MM.1S (cell line): ENCODE results near the gene FBXO3.

Experiments
- DNase-seq: peaks from one replicate; pipeline ENCODE4 v3.0.0-alpha.2; 2015
- H2AFZ ChIP-seq: fragments of 300-600 bp; sonication (generic); 2 replicates; pipeline ENCODE4 v1.6.0; 2016; ENCODE audit warnings: antibody characterized with exemption, low read length
- H3F3A ChIP-seq: fragments of 300-600 bp; sonication (generic); 2 replicates; pipeline ENCODE4 v1.6.1; 2016; ENCODE audit warnings: mild to moderate bottlenecking, antibody characterized with exemption, low read length, moderate library complexity, mixed read lengths; ENCODE audit not compliant: insufficient read depth
- H3K27ac ChIP-seq: fragments of 300-600 bp; sonication (generic); 2 replicates; pipeline ENCODE4 v1.5.1; 2016; ENCODE audit warnings: mild to moderate bottlenecking, low read length
- H3K27me3 ChIP-seq: fragments of 300-600 bp; sonication (generic); replicated peaks from 2 replicates; pipeline ENCODE4 v1.6.0; 2016; ENCODE audit warnings: low read length; ENCODE audit not compliant: insufficient read depth
- H3K36me3 ChIP-seq: fragments of 300-600 bp; sonication (generic); replicated peaks from 2 replicates; pipeline ENCODE4 v1.6.1; 2016; ENCODE audit warnings: mild to moderate bottlenecking, low read length, mixed read lengths; ENCODE audit not compliant: insufficient read depth
- H3K4me1 ChIP-seq: fragments of 300-600 bp; sonication (generic); 2 replicates; pipeline ENCODE4 v1.6.1; 2016; ENCODE audit warnings: low read length, mixed read lengths
- H3K4me2 ChIP-seq: fragments of 300-600 bp; sonication (generic); 2 replicates; pipeline ENCODE4 v1.6.0; 2016; ENCODE audit warnings: low read depth, low read length
- H3K4me3 ChIP-seq: fragments of 300-600 bp; sonication (generic); 2 replicates; pipeline ENCODE4 v1.5.1; 2016; ENCODE audit warnings: low read length, mixed read lengths
- H3K79me2 ChIP-seq: fragments of 300-600 bp; sonication (generic); 2 replicates; pipeline ENCODE4 v1.6.1; 2016; ENCODE audit warnings: mixed run types, low read length, mixed read lengths
- H3K9ac ChIP-seq: fragments of 300-600 bp; sonication (generic); 2 replicates; pipeline ENCODE4 v1.6.1; 2016; ENCODE audit warnings: low read length, mixed read lengths
- H3K9me2 ChIP-seq: fragments of 300-600 bp; sonication (generic); replicated peaks from 2 replicates; pipeline ENCODE4 v1.6.1; 2016; ENCODE audit warnings: mild to moderate bottlenecking, low read length, mixed read lengths; ENCODE audit not compliant: insufficient read depth
- H3K9me3 ChIP-seq: fragments of 300-600 bp; sonication (generic); replicated peaks from 2 replicates; pipeline ENCODE4 v1.6.1; 2016; ENCODE audit warnings: mild to moderate bottlenecking, low read length, mixed read lengths; ENCODE audit not compliant: insufficient read depth
- H4K20me1 ChIP-seq: fragments of 300-600 bp; sonication (generic); 2 replicates; pipeline ENCODE4 v1.6.1; 2016; ENCODE audit warnings: mild to moderate bottlenecking, low read length, moderate library complexity, mixed read lengths; ENCODE audit not compliant: insufficient read depth
- EZH2 ChIP-seq: fragments of 300-600 bp; sonication (generic); optimal IDR thresholded peaks from 2 replicates; pipeline ENCODE3; 2017; ENCODE audit warnings: low read depth, mild to moderate bottlenecking, antibody characterized with exemption, low read length, mixed read lengths
- EZH2phosphoT487 ChIP-seq: fragments of 300-600 bp; sonication (generic); IDR thresholded peaks from 2 replicates; pipeline ENCODE4 v1.6.1; 2018; ENCODE audit warnings: antibody characterized with exemption, low read length
- TF ChIP-seq, protein P1 (sequence below): fragments of 300-600 bp; sonication (generic); IDR thresholded peaks from 2 replicates; pipeline ENCODE4 v1.5.1; 2016; ENCODE audit warnings: antibody characterized with exemption, low read length, mixed read lengths

FBXO3 gene

DNA sequence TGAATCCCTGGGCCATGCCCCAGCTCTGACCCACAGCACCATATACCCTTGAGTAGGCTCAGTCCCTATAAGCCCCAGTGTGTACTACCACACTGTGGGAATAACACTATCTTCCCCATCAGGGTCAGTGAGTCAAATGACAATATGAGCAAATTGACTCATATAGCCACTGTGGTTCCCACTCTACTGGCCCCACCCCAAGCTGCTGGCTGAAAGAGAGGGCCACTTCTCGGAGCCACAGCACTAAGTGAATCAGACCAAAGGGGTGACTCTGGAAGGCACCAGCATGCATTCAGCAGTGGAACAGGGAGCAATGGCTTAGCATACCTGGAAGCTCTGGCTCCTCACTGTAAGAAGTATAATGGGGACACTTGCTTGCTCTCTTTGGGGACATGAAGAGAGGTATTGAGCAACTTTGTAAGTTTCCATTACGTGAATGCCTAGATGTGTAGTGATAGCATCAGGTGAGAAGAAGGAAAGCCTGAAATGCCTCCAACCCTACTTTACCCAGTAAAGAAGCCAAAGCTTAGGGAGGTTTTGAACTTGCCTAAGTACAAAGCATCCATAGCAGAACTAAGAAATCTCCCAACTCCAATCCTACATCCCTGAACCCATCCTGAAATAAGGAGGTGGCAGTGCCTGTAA, 51.6 kb downstream of the FBXO3 start:
- TF ChIP-seq, protein P1, sequence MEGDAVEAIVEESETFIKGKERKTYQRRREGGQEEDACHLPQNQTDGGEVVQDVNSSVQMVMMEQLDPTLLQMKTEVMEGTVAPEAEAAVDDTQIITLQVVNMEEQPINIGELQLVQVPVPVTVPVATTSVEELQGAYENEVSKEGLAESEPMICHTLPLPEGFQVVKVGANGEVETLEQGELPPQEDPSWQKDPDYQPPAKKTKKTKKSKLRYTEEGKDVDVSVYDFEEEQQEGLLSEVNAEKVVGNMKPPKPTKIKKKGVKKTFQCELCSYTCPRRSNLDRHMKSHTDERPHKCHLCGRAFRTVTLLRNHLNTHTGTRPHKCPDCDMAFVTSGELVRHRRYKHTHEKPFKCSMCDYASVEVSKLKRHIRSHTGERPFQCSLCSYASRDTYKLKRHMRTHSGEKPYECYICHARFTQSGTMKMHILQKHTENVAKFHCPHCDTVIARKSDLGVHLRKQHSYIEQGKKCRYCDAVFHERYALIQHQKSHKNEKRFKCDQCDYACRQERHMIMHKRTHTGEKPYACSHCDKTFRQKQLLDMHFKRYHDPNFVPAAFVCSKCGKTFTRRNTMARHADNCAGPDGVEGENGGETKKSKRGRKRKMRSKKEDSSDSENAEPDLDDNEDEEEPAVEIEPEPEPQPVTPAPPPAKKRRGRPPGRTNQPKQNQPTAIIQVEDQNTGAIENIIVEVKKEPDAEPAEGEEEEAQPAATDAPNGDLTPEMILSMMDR: no peak
- TF ChIP-seq EZH2phosphoT487: no peak
- TF ChIP-seq EZH2: no peak
- Histone ChIP-seq H3K4me1 (no peaks in the 10 kb centered on the region), H4K20me1 (peaks cover 51% of the 10 kb centered on the region), H3K4me2 (no peak overlapping the region), H3K36me3 (peaks cover 17% of the 10 kb centered on the region; the same call in 1 of the 2 replicates), H3K9me3 (no peaks in the 10 kb centered on the region), H3K4me3 (no peak overlapping the region), H3K27ac (no peak overlapping the region), H3K79me2 (peaks cover 98% of the 10 kb centered on the region), H3K9ac (no peak overlapping the region), H2AFZ (no peak overlapping the region), H3K9me2 (no peaks in the 10 kb centered on the region), H3F3A (no peaks in the 10 kb centered on the region), H3K27me3 (no peaks in the 10 kb centered on the region)
- DNase-seq: no peak

DNA sequence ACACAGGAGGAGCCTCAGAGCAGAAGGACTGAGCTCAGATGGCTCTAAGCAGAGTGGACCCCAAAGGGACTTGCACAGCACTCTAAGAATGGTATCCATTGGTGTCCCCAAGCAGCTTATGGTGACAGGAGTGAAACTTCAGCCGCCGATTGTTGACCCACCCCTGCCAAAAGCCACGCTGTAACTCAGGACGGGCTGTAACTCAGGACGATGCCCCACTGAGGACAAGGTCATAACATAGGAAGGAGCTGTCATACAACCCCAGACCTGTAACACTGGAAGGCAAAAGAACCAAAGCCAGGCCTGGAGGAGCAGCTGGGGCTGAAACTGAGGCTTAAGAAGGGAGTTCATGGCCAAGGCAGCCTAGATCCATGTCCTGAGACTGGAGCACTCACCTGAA, 52.3 kb downstream of the FBXO3 start:
- Histone ChIP-seq H4K20me1 (peaks cover 52% of the 10 kb centered on the region), H3K4me2 (no peak overlapping the region)

DNA sequence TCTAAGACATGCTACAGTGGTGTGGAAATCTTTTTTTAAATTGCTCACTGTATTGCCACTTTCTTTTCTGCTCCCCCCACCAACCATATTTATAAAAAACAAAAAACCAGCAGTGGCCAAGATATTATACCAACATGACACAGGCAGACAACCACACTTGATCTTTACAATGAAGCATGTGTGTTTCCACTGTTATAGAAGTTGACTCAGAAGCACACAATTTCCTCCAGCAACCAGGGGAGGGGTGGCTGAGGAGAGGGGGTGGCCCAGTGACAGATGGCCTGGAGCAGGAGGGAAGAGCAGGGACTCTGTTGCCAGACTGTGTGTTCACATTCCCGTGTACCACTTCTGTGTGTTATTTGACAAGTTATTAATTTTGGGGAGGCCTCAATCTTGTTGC, 52.9 kb downstream of the FBXO3 start:
- H2AFZ ChIP-seq: no peak overlapping the region
- H3K27me3 ChIP-seq: no peaks in the 10 kb centered on the region
- H3K79me2 ChIP-seq: peaks cover 98% of the 10 kb centered on the region
- H3K4me2 ChIP-seq: no peak overlapping the region
- no peaks in the 10 kb centered on the region for H3F3A ChIP-seq
- H3K9ac ChIP-seq: no peak overlapping the region
- H3K4me1 ChIP-seq: no peaks in the 10 kb centered on the region
- H3K9me2 ChIP-seq: no peaks in the 10 kb centered on the region
- TF ChIP-seq, protein P1: no peak
- no peak for TF ChIP-seq EZH2
- TF ChIP-seq EZH2phosphoT487: no peak
- H3K36me3 ChIP-seq: peaks cover 19% of the 10 kb centered on the region; the same call in 1 of the 2 replicates
- DNase-seq: no peak
- H3K4me3 ChIP-seq: no peak overlapping the region
- H3K27ac ChIP-seq: no peak overlapping the region
- peaks cover 57% of the 10 kb centered on the region for H4K20me1 ChIP-seq
- H3K9me3 ChIP-seq: no peaks in the 10 kb centered on the region

More for the DNA sequence above, 52.3 kb downstream of the FBXO3 start:
- Histone ChIP-seq H3K27me3 (no peaks in the 10 kb centered on the region), H3K27ac (no peak overlapping the region), H3F3A (no peaks in the 10 kb centered on the region), H3K9ac (no peak overlapping the region), H3K9me2 (no peaks in the 10 kb centered on the region), H3K4me3 (no peak overlapping the region), H2AFZ (no peak overlapping the region), H3K4me1 (no peaks in the 10 kb centered on the region), H3K9me3 (no peaks in the 10 kb centered on the region), H3K79me2 (peaks cover 98% of the 10 kb centered on the region), H3K36me3 (peaks cover 17% of the 10 kb centered on the region; the same call in 1 of the 2 replicates)
- no peak for DNase-seq
- TF ChIP-seq, protein P1: no peak
- no peak for TF ChIP-seq EZH2phosphoT487
- no peak for TF ChIP-seq EZH2
